ENCODE results near the gene RBM15B.

GRCh38 chr3:51403675-51404074, 12.6 kb downstream of the RBM15B start:
- TF ChIP-seq CTCF (optimal IDR thresholded peaks at IDR 0.05 in 1 of 3, IDR thresholded peaks at IDR 0.05 in 1 of 3, conservative IDR thresholded peaks at IDR 0.05 in 1 of 3; ENCODE audit: extremely low read depth in 1 of 3, insufficient read depth in 2 of 3, low read length in 3 of 3) (no peak), EZH2 (IDR thresholded peaks at IDR 0.05; ENCODE audit: low read length) (no peak)

All from keratinocyte (primary cell).